T1000 (cell line): ENCODE data around the gene TUBGCP2.
"Not testable (repeated sequence)": the region's sequence is repeated elsewhere in the genome, so short reads cannot be mapped to it uniquely, and the experiment has no call there.

Source experiments
- DNase-seq: peaks from one replicate; lab custom pipeline; 2025; ENCODE audit warnings: mixed read lengths; lab: John Stamatoyannopoulos, UW

The TUBGCP2 gene

DNA sequence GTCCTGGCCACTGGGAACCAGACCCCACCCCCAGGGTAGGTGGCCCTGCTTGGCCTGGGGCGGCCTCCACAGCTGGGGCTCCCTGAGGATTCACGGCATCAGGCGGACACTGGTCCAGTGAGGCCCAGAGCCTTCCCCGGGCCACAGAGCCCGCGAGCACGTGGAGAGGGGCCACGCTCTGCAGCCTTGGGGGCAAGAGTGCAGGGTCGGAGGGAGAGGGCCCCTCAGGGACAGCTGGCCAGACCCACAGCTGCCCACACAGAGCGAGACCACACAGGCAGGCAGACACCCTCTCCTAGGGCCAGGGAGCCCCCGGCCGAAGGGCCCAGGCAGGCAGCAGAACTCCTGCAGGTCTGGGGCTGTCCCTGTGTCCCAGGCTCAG is 60.3 kb downstream of the TUBGCP2 start:
- DNase-seq, result no peak

DNA sequence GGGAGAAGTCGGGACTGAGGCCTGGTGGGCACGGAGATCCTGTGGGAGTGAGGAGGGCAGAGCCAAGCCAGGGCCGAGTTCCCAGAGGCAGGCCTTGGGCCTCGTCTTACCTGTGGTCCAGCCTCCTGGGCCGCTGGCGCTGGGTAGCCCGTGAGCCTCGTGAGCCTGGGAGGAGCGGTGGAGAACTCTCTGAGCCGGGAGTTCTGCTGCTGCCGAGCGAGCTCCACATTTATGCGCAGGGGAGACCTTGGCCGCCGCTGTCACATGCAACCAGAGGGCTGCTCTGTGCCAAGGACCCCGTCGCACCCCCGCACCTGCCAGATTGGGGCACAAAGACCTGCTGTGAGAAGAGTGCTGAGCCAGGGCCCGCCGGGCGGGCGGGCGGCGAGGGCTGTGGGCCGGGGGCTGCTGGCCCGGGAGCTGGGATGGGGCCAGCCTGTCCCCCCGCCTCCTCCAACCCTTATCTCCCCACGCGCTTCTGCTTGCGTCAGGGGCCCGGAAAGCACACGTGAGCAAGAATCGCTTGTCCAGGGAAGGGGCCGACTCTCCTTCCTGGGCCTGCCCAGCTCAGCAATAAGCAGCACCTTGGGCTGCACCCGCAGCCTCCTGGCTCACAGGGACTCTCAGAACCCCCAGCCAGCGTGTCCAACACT is 60.9 kb downstream of the TUBGCP2 start:
- no peak for DNase-seq

DNA sequence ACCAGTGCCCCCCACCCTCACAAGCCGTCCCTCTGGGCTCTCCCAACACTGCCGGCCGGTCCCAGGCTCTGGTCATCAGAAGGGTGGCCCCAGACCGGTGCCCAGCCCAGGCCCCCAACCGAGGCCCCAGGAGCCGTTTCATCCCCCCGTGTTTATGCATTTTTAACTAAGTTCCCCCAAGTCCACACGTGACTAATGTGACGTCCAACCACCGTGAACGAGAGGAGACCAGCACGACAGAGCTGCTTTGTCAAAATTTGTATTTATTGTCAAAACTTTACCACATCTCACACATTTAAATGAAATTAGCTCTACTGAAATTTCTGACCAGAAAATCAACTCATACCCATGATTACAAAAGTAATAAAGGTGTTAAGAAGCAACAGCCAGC is 62.4 kb downstream of the TUBGCP2 start:
- DNase-seq, result no peak

DNA sequence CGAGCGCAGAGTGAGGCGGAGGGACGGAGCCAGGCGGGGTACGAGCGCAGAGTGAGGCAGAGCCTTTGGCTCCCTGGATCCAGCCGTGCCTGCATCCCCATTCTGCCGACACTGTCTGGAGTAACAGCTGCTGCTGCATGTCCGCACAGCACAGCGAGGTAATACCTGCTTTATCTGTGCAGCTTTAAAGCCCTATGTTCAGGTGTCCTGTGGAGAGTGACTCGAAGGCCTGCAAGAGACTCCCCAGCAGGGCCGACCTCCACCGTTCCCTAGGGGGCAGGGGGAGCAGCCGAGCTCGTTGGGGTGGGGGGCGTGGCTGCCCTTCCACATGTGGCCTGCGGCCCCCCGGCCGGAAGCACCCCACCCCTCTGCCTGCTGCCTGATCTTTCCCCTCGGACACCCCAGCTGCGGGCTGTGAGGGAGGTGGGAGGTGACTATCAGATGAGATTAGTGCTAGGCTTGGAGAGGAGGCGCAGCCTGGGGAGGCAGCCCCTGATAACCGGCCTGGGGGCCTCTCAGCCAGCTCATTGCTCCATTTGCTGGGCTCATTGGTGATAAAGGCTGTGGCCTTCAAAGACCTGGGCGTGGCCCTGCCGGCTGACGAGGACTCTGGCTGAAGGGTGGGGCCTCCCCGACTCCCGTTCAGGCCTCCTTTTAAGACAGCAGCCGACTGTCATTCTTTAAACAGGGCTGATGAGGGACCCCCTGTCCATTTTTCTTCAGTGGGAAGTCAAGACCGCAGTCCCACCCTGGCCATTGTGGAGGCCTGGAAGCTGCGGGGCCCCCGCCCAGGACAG is 63.0 kb downstream of the TUBGCP2 start:
- no peak for DNase-seq

DNA sequence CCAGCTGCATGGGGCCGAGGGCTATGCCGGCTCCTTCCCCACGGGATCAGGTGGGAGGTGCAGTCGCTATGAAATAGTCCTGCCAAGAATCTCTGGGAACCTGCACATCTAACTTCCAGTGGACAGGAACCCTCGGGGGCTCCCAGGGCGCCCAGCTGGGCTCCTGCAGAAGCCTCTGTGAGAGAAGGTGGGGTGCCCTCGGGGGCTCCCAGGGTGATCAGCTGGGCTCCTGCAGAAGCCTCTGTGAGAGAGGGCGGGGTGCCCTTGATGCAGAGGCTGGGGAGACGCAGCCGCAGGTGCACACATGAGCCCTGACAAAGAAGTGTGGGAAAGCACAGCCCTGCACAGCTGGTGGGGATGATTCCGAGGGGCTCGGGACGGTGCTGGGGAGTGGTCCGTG is 65.1 kb downstream of the TUBGCP2 start:
- no peak for DNase-seq

DNA sequence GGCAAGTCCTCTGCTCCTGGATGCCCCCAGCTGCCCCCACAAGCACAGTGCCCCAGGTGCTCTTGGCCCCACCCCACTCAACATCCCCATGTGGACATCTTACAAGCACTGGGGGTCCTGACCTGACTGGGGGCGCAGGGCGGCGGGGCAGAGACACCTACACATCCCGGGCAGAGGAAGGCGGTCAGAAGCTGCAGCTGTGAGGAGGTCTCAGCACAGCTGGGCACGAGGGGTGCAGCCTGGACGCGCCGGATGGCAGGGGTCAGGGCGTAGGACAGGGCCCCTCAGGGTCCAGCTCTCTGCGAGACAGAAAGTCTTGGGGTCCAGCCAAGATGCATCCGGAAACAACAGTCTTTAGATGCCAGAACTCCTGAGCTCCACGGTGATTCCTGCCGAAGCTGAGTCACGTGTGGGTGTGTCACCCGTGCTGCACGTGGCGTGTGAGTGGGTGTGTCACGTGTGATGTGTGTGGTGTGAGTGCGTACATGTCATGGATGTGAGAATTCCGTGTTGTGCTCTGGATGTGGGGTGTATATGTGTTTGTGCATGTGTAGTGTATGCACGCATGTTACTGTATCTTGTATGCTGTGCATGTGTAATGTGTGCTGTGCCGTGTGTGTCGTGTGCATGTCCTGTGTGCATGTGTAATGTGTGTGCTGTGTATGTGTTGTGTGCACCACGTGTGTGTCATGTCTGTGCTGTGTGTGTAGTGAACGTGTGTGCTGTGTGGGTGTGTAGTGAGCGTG is 65.9 kb downstream of the TUBGCP2 start:
- no peak for DNase-seq

DNA sequence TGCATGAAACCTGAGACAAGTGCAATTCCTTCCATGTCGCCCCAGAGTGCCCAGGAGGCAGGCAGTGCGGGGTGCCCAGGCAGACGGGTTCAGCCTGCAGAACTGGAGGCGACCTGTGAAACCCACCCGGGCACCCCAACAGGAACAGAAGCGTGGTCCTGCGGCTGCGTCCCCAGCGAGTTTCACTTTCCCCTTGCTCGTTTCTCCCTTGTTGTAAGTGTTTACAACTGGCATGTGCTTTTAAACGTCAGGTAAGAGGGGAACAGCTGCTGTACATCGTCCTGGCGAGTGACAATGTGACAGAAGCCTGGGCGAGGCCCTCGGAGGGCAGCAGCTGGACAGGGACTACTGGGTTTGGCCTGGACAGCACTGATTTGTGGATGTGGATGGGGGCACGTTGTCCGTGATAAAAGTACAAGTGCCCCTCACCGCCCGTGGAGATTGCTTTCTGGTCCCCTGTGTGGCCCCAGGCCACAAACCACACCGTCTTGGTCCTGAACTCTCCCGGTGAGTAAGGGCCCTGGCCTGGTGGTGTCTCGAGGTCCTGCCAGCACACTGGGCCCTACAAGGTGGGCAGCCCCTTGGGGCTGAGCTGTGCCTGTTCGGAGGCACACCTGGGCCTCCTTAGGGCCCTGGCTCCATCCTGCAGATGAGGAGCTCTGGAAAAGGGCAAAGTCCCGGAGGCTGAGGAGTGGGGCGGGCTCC is 67.0 kb downstream of the TUBGCP2 start:
- DNase-seq, result no peak

DNA sequence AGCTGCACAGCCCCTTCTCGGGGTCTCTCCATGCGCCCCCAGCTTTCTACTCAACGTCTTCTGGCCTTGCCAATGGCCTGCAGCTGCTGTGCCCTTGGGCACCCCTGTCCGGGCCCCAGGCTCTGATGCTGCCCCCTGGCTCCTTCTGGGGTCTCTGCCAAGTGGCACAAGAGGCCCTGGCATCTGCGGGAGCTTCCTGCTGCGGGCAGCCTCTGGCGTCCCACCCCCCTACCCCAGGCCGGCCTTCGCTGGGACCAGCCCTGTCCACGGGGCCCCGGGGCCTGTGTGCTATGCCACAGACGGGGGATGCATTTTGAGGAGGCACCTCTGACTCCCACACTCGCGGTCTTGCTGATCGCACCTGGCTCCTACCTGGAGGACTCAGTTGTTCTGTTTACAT is 68.7 kb downstream of the TUBGCP2 start:
- DNase-seq, result no peak

DNA sequence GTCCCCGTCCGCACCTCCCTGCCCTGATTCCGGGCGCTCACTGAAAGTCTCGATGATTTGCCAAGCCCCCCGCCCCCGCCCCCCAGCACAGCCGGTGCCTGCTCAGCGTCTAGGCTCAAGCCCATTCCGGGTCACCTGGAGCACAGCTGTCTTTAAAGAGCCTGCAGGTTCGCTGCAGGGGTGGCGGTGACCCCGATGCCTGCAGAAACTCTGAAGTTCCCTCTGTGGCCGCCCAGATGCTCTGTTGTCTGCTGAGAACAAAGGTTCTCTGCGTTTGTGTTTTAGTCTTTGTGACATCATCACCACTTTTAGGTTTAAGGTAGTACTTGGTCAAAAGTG is 70.2 kb downstream of the TUBGCP2 start:
- DNase-seq, result no peak

DNA sequence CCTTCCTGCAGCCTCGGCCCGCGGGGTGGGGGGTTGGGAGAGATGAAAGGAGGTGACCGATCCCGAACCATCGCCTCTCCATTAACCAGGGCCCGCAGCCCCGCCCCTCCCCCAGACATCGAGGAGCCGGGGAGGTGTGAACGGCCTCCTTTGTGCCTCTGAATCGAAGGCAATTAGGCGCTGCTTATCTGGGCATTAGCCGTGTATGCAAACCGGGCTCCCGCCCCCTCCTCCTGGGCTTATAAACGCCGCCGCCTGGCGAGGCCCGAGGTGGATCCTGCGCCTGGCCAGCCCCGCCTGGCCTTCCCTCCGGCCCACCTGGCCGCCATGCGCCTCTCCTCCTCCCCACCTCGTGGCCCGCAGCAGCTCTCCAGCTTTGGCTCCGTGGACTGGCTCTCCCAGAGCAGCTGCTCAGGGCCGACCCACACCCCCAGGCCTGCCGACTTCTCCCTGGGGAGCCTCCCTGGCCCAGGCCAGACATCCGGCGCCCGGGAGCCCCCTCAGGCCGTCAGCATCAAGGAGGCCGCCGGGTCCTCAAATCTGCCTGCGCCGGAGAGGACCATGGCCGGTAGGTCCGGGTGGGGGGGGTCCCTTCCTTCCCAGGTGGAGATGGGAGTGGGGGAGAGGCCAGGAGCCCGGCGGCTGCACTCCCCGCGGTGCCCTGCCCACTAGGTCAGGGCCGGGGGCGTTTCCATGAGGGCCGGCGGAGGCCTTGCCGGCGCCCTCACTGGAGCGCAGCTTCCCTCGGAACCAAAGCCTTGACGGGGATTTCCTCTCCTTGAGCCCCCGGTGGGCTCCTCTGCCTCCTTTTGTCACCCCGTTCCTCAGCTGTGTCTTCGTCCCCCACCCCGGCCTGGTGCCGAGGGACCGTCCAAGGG is 70.8 kb downstream of the TUBGCP2 start, which contains the start of gene VENTX:
Gene VENTX, plus strand, starts transcription at position 268 of the 878 bp plus-strand sequence. Its CDS starts 60 bp downstream, at position 328.
- DNase-seq, result no peak

DNA sequence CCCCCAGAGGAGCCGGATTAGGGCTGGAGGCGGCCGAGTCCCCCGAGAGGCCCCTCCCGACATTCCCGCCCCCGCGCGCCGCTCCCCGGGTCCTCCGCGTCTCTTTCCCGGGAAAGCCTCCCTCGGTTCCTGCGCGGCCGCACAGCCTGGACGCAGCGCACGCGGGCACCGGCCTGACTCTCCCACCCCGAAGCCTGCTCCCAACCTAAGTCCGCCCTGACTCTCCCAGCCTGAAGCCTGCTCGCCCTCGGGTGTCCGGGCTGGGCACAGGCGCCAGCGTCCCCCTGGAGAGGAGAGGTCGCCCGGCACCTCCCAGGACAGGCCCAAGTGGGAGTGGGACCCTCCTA is 71.5 kb downstream of the TUBGCP2 start:
- DNase-seq, result no peak

DNA sequence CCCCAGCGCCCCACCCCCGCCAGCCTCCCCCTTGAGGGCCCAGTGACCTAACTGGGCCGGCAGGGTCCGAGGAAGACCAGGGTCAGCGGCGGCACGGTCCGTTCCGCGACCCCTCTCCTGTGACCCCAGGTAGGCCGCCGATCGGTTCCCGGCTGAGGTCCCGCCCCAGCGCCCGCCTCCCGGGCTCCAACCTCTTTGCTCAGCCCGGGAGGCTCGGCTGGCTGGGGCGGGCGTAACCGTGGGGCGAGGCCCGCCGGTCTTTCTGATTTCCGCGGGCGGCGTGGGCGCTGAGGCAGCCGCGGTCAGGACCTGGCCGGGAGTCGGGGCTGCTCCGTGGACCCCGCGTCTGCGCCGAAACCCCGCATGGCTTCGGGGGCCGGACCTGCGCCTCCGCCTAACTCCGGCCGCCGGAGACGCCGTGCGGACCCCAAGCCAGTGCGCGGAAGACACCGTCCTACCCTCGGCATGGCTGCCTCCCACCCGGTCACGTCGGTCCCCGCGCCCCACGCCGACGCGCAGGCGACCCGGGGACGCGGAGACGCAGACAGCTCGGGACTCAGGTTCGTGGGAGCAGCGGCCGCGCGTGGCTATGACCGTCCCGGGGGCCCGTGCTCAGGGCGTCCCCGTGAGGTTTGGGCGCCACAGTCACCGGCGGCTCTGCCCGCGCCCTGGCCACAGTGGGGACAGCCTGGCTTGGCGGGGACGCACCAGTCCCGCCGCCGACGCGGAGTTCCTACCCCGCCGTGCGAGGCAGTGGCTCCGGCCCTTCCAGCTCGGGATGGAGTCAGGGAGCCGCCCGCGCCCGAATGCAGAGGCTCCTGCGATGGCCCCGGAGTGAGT is 72.1 kb downstream of the TUBGCP2 start:
- DNase-seq, result no peak

DNA sequence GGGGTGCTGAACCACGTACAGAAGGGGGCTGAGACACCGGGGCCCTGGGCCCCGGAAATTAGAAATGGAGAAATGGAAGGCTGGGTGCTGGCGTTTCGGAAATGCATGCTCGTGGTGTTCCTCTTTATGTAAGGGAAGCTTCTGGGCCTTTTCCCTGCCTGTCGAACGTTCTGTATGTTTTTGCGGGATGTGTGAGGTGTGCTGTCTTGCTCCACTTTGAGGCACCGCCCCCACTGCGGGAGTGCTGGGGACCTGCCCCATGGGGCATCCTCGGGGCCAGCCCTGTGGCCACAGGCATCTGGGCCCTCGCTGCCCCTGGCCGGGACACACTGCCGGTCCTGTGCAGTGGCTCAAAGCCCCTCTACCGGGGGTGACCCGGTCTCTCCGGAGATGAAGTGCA is 72.7 kb downstream of the TUBGCP2 start:
- DNase-seq, result no peak

DNA sequence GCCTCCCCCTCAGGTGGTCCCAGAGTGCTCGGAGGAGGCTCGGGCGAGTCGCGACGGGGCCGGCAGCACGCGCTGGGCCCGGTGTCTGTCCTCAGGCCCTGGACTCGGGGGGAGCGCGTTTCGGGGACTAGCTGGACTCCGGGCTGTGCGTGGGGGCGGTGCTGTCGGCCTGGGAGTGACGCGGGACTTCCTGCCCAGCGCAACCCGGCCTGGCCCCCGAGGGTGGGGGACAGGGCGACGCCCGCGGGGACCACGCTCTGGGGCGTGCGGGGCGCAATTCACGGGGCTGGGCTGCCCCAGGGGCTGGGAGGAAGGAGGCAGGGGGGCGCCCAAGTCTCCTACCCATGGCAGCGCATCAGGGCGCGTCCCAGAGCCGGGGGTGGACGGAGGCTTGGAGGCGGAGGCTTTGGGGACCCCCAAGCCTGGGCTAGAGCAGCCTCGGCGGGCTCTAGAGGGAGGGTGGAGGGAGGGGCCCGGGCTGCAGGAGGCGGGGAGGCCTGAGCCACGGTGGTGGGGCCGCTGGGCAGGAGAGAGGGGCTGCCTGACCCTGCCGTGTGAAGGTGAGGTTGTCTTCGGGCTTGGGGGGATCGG is 73.3 kb downstream of the TUBGCP2 start:
- DNase-seq, result no peak

DNA sequence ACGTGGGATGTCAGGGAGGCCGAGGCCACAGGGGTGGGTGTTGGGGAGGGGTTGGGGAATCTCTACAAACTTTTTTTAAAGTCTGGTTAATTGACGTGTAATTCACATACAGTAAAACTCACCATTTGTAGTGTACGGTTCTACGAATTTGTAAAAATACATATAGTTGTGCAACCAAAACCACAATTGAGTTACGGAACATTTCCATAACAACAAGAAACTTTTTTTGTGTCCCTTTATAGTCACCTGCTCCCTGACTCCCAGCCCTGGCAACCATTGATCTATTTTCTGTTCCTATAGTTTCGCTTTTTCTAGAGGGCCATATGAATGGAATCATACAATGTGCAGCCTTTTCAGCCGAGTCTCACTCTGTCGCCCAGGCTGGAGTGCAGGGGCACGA is 73.9 kb downstream of the TUBGCP2 start:
- not testable (repeated sequence) for DNase-seq

DNA sequence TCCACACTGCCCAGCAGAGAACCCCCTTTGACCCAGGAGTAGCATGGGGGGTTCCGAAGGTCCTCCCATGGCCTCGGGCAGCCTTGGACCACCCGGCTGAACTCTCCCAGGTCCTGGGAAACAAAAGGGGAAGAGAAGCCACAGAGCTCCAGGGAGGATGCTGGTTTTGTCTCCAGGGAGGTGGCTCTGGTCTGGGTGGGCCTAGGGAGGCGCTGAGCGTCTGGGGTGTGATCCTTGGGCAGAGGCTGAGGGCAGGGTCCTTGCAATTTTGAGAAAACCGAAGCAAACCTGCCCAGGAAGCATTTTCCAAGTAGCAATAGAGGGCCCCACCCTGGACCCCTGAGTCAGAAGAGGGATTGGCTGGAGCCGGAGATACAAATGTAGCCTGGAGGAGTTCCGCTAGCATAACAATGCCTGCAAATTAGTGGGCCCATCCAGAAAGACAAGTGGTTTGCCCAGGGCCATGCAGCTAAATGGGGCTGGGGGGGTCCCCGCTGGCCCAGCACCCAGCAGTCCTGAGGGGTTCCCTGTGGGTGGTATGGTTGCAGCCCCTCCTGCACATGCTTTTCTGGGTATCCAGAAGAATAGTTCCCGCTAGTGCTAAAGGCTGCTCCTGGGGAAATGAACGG is 76.6 kb downstream of the TUBGCP2 start:
- DNase-seq, result no peak

DNA sequence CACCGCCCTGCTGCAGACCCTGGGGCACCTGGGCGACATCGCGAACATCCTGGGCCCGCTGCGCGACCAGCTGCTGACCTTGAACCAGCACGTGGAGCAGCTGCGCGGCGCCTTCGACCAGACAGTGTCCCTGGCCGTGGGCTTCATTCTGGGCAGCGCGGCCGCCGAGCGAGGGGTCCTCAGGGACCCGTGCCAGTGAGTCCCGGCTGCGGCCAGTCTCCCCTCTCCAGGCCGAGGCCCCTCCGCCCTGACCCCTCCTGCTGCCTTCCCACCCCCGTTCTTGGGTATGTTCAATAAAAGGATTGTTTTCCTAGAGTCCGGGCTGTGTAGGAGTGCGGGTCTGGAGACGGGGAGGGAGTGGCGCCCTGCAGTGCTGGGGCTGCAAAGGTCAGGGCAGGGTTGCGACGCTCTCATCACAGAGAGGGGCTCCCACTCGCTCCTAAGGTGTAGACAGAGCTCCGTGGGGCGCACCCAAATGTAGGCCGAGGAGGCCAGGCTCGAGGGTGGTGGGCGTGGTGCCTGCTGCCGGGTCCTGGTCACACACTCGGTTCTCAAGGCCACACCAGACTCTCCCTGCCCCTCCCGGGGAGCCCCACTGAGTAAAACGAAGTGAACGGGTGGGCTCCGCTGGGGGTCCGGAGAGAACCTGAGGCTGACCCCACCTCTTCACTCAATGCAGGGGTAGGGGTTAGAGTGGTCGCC is 77.3 kb downstream of the TUBGCP2 start:
- DNase-seq, result no peak

DNA sequence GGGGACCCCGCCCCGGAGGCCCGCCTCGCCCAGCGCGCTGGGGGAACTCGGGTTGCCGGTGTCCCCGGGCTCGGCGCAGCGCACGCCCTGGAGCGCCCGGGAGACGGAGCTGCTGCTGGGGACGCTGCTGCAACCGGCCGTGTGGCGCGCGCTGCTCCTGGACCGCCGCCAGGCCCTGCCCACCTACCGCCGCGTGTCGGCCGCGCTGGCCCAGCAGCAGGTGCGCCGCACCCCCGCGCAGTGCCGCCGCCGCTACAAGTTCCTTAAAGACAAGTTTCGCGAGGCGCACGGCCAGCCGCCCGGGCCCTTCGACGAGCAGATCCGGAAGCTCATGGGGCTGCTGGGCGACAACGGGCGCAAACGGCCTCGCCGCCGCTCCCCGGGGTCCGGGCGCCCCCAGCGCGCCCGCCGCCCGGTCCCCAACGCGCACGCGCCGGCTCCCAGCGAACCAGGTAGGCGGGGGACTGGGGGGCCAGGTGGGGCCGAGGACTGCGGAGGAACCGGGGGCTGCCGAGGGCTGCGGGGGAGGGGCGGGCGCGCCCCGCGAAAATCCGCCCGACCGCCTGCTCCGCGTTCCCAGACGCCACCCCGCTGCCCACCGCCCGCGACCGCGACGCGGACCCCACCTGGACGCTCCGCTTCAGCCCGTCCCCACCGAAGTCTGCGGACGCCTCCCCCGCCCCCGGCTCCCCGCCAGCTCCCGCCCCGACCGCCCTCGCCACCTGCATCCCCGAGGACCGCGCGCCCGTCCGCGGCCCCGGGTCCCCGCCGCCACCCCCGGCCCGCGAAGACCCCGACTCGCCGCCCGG is 78.1 kb downstream of the TUBGCP2 start:
- DNase-seq, result no peak
